HL-60/S4 treated with retinoic acid at 250 ng/mL for 4 days and 3 days (cell line): ENCODE results near the gene SLC2A11.
"Not testable (repeated sequence)": the region's sequence is repeated elsewhere in the genome, so short reads cannot be mapped to it uniquely, and the experiment has no call there.

Experiments
- in situ Hi-C: fragments of 300-500 bp; cut with MboI; formaldehyde crosslinking; loops from 2 replicates; pipeline ENCODE4 v1.7.0; 2022; ENCODE audit warnings: low sequenced_read_pairs

SLC2A11 gene

GRCh38 chr22:23888615-23889401 is 31.1 kb downstream of the SLC2A11 start:
- in situ Hi-C loops = no loop called here

DNA sequence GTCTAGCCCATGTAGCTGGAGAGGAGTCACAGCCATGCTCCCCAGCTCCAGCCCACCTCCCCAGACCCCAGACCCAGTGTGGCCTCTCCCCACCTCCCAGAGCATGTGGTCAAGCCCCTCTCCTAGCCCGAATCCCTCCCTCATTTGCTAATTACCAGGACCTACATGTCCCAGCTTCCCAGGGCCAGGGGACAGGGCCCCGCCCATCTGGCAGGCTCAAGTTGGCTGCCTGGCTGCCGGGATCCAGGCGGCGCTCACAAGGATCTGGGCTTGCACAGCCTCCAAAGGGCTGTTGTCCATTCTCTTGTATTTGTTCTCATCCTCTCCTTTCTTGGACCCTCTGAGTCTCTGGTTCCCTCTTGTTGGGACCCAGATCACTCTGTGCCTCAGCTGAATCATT is 31.9 kb downstream of the SLC2A11 start:
- in situ Hi-C loops = no loop called here

GRCh38 chr22:23891726-23892125 is 34.1 kb downstream of the SLC2A11 start:
- in situ Hi-C loops = no loop called here

- in situ Hi-C loops = no loop called here
Observed at GRCh38 chr22:23892130-23892529, 34.5 kb downstream of the SLC2A11 start.

GRCh38 chr22:23892706-23893105 is 35.0 kb downstream of the SLC2A11 start:
- in situ Hi-C loops = no loop called here

DNA sequence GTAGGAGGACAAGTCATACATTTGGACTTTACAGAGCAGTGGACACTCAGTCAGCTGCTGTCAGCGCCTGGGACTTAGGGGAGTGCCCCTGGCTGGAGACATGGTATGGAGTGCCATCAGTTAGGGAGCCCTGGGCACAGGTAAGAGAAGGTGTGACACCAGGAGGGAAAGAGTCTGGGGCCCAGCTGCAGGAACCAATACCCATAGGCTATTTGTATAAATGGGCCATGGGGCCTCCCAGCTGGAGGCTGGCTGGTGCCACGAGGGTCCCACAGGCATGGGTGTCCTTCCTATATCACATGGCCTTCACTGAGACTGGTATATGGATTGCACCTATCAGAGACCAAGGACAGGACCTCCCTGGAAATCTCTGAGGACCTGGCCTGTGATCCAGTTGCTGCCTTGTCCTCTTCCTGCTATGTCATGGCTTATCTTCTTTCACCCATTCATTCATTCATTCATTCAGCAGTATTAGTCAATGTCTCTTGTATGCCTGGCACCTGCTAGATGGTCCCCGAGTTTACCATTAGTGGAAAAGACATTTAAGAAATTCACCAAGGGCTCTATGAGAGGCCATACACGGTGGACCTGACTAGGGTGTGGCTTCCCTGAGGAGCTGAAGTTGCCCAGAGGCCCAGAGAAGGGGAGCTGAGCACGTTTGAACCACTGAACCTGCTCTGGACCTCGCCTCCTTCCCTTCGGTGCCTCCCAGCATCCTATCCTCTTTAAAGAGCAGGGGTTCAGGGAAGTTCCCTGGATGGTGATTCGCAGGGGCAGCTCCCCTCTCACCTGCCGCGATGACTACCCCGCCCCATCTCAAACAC is 35.7 kb downstream of the SLC2A11 start:
- in situ Hi-C loops = no loop called here

DNA sequence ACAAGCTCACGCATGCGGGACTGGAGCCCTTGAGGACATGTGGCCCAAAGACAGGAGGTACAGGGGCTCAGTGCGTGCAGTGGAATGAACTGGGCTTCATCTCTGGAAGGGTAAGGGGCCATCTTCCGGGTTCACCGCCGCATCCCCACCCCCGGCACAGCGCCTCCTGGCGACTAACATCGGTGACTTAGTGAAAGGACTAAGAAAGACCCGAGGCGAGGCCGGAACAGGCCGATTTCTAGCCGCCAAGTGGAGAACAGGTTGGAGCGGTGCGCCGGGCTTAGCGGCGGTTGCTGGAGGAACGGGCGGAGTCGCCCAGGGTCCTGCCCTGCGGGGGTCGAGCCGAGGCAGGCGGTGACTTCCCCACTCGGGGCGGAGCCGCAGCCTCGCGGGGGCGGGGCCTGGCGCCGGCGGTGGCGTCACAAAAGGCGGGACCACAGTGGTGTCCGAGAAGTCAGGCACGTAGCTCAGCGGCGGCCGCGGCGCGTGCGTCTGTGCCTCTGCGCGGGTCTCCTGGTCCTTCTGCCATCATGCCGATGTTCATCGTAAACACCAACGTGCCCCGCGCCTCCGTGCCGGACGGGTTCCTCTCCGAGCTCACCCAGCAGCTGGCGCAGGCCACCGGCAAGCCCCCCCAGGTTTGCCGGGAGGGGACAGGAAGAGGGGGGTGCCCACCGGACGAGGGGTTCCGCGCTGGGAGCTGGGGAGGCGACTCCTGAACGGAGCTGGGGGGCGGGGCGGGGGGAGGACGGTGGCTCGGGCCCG is 36.5 kb downstream of the SLC2A11 start, which contains the start of gene MIF:
Gene MIF, plus strand, starts transcription at position 439 of the 765 bp plus-strand sequence. Its CDS starts 92 bp downstream, at position 531.
- in situ Hi-C loops = no loop called here

GRCh38 chr22:23894710-23895598 is 37.3 kb downstream of the SLC2A11 start:
- in situ Hi-C loops = no loop called here

- in situ Hi-C loops = no loop called here
Observed at GRCh38 chr22:23895599-23896144, 38.0 kb downstream of the SLC2A11 start.

- in situ Hi-C loops = no loop called here
Observed at GRCh38 chr22:23896166-23896522, 38.5 kb downstream of the SLC2A11 start.

- in situ Hi-C loops = no loop called here
Observed at GRCh38 chr22:23896523-23897186, 39.0 kb downstream of the SLC2A11 start.

DNA sequence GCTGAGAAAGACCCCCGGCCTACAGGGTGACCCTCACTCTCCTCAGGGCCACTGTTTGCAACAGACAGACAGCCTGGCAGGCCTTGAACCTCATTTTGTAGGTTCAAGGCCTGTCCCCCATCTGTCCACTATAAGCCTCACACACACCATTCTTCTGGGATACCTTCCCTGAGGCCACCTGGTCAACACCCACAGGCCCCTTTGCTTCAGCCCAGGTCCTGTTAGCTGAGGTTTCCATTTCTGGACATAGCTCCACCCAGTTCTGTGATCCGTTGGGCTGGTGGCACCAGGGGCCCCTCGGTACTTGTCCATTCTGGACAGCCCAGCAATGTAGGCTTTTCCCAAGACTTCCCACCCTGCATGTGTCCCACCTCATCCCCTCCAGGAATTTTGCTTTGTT is 39.6 kb downstream of the SLC2A11 start:
- in situ Hi-C loops = no loop called here

GRCh38 chr22:23898006-23898974 is 40.6 kb downstream of the SLC2A11 start:
- in situ Hi-C loops = no loop called here

DNA sequence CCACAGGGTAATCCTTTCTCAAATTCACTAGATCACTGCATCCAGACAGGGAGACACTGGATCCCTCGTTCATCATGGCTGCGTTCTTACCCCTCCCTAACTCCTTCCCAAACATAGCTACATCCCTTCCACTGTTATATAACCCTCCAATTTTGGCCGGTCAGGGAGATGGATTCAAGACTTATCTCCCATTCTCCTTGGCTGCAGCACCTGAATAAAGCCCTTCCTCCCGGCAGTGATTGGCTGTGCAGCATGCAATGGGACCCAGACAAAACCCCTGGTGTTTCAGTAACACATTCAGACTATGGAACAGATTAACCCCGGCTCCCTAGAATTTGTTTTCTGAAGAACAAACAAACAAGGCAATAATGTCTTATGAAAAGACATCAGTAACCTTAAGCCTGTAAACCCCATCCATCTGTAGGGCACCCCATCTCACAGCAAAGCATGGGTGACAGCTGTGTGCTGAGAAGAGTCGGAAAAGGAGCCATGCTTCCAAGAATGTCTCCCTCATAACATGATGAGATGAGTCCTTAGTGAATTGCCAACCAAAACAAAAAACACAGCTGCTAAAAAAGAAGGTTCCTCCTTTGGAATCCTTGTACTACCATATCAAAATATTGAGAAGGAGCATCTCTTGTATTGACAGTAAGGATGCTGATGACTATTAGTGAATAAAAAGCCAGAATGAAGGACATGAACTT is 41.5 kb downstream of the SLC2A11 start:
- in situ Hi-C loops = no loop called here

DNA sequence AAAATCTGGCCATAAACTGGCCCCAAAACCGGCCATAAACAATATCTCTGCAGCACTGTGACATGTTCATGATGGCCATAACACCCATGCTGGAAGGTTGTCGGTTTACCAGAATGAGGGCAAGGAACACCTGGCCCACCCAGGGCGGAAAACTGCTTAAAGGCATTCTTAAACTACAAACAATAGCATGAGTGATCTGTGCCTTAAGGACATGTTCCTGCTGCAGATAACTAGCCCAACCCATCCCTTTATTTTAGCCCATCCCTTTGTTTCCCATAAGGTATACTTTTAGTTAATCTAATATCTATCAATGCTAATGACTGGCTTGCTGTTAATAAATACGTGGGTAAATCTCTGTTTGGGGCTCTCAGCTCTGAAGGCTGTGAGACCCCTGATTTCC is 42.6 kb downstream of the SLC2A11 start:
- in situ Hi-C loops = not testable (repeated sequence)

DNA sequence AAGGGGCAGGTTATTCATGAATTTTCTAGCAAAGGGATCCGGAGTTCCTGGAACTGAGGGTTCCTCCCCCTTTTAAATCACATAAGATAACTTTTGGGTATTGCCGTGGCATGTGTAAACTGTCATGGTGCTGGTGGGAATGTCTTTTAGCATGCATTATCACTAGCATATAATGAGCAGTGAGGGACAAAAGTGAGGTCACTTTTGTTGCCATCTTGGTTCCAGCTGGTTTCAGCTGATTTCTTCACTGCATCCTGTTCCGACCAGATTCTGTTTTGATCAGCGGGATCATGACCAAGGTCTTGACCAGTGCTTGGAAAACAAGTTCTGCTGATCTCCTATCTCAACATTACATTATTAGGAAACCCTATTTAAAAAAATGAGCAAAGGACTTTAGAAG is 43.9 kb downstream of the SLC2A11 start:
- in situ Hi-C loops = no loop called here

DNA sequence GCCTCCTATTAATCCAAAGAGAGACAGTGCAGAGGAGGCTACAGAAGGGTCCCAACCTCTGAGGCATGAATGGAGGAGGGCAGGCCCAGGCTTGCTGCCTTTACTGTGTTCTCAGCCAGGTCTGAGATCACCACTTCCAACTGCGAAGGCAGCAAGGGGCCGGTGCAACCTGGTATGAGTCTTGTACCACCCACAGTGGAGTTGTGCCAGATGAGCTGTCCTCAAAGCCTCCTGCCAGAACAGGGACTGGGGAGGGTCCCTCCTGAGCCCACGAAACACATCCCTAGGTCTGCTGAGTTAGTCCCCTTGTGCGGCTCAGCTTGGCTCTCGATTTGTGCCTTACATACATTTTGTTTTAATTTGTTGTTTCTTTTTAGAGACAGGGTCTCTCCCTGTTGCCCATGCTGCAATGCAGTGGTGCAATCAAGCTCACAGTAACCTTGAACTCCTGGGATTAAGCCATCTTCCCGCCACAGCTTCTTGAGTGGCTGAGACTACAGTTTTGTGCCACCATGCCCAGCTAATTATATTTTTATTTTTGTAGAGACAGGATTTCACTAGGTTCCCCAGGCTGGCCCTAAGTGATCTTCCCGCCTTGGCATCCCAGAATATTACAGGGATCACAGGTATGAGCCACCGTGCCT is 45.8 kb downstream of the SLC2A11 start:
- in situ Hi-C loops = no loop called here
